Hepatocyte (in vitro differentiated cells): ENCODE data around the gene PDZD4. TPM values are rescaled to one million over a fixed set of nuclear protein-coding genes. Genes with fewer than 3 reads are reported as not detected.

Experiments used
- DNase-seq: peaks from one replicate; pipeline ENCODE4 v3.0.0-alpha.2; 2016; ENCODE audit warnings: low spot score
- H2AFZ ChIP-seq: fragments of 200-600 bp; sonication (generic); 2 replicates; pipeline ENCODE4 v1.6.0; 2016; ENCODE audit warnings: antibody characterized with exemption, mild to moderate bottlenecking
- H3K27ac ChIP-seq: fragments of 200-600 bp; sonication (generic); 2 replicates; pipeline ENCODE4 v1.5.1; 2016; ENCODE audit warnings: mild to moderate bottlenecking
- H3K27me3 ChIP-seq: fragments of 200-600 bp; sonication (generic); 2 replicates; pipeline ENCODE4 v1.6.1; 2016
- H3K36me3 ChIP-seq: fragments of 200-600 bp; sonication (generic); replicated peaks from 2 replicates; pipeline ENCODE4 v1.5.1; 2016; ENCODE audit warnings: low read depth; ENCODE audit not compliant: insufficient read depth
- H3K4me1 ChIP-seq: fragments of 200-600 bp; sonication (generic); 2 replicates; pipeline ENCODE4 v1.5.1; 2016; ENCODE audit warnings: mild to moderate bottlenecking, moderate library complexity; ENCODE audit not compliant: insufficient read depth
- H3K4me2 ChIP-seq: fragments of 200-600 bp; sonication (generic); 2 replicates; pipeline ENCODE4 v1.6.0; 2016
- H3K4me3 ChIP-seq: fragments of 200-600 bp; sonication (generic); 2 replicates; pipeline ENCODE4 v1.5.1; 2016; ENCODE audit warnings: mild to moderate bottlenecking
- H3K79me2 ChIP-seq: fragments of 200-600 bp; sonication (generic); 2 replicates; pipeline ENCODE4 v1.6.0; 2017; ENCODE audit warnings: mild to moderate bottlenecking
- H3K9me2 ChIP-seq: fragments of 200-600 bp; sonication (generic); replicated peaks from 2 replicates; pipeline ENCODE4 v1.6.0; 2017; ENCODE audit warnings: mild to moderate bottlenecking; ENCODE audit not compliant: insufficient read depth
- H3K9me3 ChIP-seq: fragments of 200-600 bp; sonication (generic); 2 replicates; pipeline ENCODE4 v1.5.1; 2016; ENCODE audit warnings: low read depth, mild to moderate bottlenecking
- H4K20me1 ChIP-seq: fragments of 200-600 bp; sonication (generic); 2 replicates; pipeline ENCODE4 v1.6.0; 2016; ENCODE audit warnings: mild to moderate bottlenecking; ENCODE audit not compliant: insufficient read depth, poor library complexity, severe bottlenecking
- EZH2 ChIP-seq: fragments of 200-600 bp; sonication (generic); IDR thresholded peaks from 2 replicates; pipeline ENCODE4 v1.6.1; 2016; ENCODE audit warnings: antibody characterized with exemption, mild to moderate bottlenecking, borderline replicate concordance
- EZH2phosphoT487 ChIP-seq: fragments of 200-600 bp; sonication (generic); IDR thresholded peaks from one replicate; pipeline ENCODE4 v1.6.1; 2018; ENCODE audit warnings: antibody characterized with exemption, mild to moderate bottlenecking, low read depth, moderate library complexity; ENCODE audit not compliant: unreplicated experiment, severe bottlenecking
- WGBS: methylation state at CpG from one replicate; pipeline ENCODE4 v1.1.6; 2016; ENCODE audit warnings: low lambda C conversion rate; ENCODE audit errors: missing lambda C conversion rate; 5-methylcytosine and 5-hydroxymethylcytosine counted together
- polyA plus RNA-seq: library from polyadenylated mRNA; unstranded; fragments of >200 nt; fragmentation: Nextera tagmentation; extraction: Ambion mirVana; gene quantifications from 2 replicates; pipeline ENCODE4 v1.2.1, GENCODE V29; 2016
- total RNA-seq: library from RNA; depleted of rRNA; stranded (reverse); fragments of >200 nt; gene quantifications from 2 replicates; pipeline ENCODE4 v1.2.3, GENCODE V29; 2014
- TF ChIP-seq, protein P1 (sequence below): fragments of 200-600 bp; sonication (generic); IDR thresholded peaks from 2 replicates; pipeline ENCODE4 v1.5.1; 2016; ENCODE audit warnings: antibody characterized with exemption, mild to moderate bottlenecking; ENCODE audit not compliant: poor library complexity

Gene PDZD4
- total and polyA plus RNA-seq, 2 experiments from 2014 or later = 0.59 to 2.8 TPM

DNA sequence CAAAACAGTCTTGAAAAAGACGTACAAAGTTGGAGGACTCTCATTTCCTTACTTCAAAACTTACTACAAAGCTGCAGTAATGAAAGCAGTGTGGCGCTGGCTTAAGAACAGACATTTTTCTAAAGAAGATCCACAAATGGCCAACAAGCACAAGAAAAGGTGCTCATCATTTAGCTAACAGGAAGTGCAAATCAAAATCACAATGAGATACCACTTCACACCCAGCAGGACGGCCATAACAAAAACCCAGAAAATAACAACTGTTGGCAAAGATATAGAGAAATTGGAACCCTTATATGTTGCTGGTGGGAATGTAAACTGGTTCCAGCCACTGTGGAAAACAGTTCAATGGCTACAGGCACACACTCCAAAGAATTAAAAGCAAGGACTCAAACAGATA lies 3.3 kb downstream of the PDZD4 start:
- H3K4me3 ChIP-seq = no peak overlapping the region
- no peaks in the 10 kb centered on the region for H3K9me3 ChIP-seq
- H3K4me1 ChIP-seq = no peaks in the 10 kb centered on the region
- no peaks in the 10 kb centered on the region for H3K36me3 ChIP-seq
- no peaks in the 10 kb centered on the region for H4K20me1 ChIP-seq
- DNase-seq = no peak
- no peak overlapping the region for H3K27ac ChIP-seq
- no peak overlapping the region for H3K4me2 ChIP-seq
- H3K79me2 ChIP-seq = no peaks in the 10 kb centered on the region
- H3K27me3 ChIP-seq = peaks cover 30% of the 10 kb centered on the region
- H3K9me2 ChIP-seq = no peaks in the 10 kb centered on the region
- TF ChIP-seq, protein P1, sequence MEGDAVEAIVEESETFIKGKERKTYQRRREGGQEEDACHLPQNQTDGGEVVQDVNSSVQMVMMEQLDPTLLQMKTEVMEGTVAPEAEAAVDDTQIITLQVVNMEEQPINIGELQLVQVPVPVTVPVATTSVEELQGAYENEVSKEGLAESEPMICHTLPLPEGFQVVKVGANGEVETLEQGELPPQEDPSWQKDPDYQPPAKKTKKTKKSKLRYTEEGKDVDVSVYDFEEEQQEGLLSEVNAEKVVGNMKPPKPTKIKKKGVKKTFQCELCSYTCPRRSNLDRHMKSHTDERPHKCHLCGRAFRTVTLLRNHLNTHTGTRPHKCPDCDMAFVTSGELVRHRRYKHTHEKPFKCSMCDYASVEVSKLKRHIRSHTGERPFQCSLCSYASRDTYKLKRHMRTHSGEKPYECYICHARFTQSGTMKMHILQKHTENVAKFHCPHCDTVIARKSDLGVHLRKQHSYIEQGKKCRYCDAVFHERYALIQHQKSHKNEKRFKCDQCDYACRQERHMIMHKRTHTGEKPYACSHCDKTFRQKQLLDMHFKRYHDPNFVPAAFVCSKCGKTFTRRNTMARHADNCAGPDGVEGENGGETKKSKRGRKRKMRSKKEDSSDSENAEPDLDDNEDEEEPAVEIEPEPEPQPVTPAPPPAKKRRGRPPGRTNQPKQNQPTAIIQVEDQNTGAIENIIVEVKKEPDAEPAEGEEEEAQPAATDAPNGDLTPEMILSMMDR = no peak
- TF ChIP-seq EZH2phosphoT487 (no peak), EZH2 (no peak)
- no peak overlapping the region for H2AFZ ChIP-seq
- WGBS = 64% methylated on average over 3 of the region's 3 CpGs

DNA sequence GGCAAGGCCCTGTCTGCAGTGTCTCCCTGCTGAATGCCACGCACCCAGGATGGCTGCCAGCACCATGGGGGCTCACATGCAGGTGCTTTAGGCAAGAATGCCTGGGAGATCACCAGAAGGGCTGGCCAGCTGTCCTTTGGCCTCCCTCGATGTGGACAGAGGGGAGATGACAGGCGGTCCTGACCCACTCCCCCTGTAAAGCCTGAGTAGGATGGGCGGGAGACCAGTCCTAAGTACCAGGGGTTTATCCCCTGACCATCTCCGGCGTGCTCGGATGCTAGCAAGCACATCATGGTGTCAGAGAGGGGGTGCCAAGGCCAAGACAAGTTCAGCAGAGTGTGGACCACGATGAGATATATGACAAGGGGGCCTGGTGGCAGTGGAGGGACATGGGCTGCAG lies 5.3 kb downstream of the PDZD4 start:
- no peaks in the 10 kb centered on the region for H3K36me3 ChIP-seq
- no peaks in the 10 kb centered on the region for H3K79me2 ChIP-seq
- no peak overlapping the region for H3K4me3 ChIP-seq
- no peaks in the 10 kb centered on the region for H3K9me2 ChIP-seq
- H3K27ac ChIP-seq = no peak overlapping the region
- no peak overlapping the region for H3K4me2 ChIP-seq
- no peaks in the 10 kb centered on the region for H4K20me1 ChIP-seq
- peaks cover 22% of the 10 kb centered on the region for H3K27me3 ChIP-seq
- 77% methylated on average over 8 of the region's 8 CpGs for WGBS
- TF ChIP-seq EZH2phosphoT487 (no peak), EZH2 (no peak)
- TF ChIP-seq, protein P1 = no peak
- no peaks in the 10 kb centered on the region for H3K9me3 ChIP-seq
- no peak for DNase-seq
- H3K4me1 ChIP-seq = no peaks in the 10 kb centered on the region
- no peak overlapping the region for H2AFZ ChIP-seq

DNA sequence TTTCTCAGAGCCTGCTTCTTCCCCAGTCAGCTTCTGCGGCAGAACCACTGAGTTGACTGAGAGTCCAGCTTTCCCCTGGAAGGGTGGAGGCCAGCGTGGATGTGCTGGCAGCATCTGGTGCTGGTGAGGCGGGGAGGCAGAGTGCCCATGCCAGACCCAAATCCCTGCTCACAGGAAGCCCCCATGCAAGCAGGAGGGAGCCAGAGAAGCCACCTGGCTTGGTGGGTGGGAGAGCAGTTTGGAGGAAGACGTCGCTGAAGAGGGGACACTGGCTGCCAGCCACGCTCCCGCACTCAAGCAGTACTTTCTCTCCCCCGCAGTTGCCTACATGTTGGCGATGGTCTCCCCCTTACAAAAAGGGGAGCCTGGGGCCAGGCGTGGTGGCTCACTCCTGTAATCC lies 6.0 kb downstream of the PDZD4 start:
- peaks cover 22% of the 10 kb centered on the region for H3K27me3 ChIP-seq
- no peak overlapping the region for H3K27ac ChIP-seq
- H4K20me1 ChIP-seq = no peaks in the 10 kb centered on the region
- H3K36me3 ChIP-seq = no peaks in the 10 kb centered on the region
- H3K9me2 ChIP-seq = no peaks in the 10 kb centered on the region
- H3K4me1 ChIP-seq = no peaks in the 10 kb centered on the region
- H3K9me3 ChIP-seq = no peaks in the 10 kb centered on the region
- no peak overlapping the region for H3K4me3 ChIP-seq
- WGBS = 84% methylated on average over 10 of the region's 10 CpGs
- no peak overlapping the region for H3K4me2 ChIP-seq
- DNase-seq = no peak
- H3K79me2 ChIP-seq = no peaks in the 10 kb centered on the region
- H2AFZ ChIP-seq = no peak overlapping the region
- TF ChIP-seq, protein P1 = no peak
- TF ChIP-seq EZH2phosphoT487 = no peak
- TF ChIP-seq EZH2 = no peak

DNA sequence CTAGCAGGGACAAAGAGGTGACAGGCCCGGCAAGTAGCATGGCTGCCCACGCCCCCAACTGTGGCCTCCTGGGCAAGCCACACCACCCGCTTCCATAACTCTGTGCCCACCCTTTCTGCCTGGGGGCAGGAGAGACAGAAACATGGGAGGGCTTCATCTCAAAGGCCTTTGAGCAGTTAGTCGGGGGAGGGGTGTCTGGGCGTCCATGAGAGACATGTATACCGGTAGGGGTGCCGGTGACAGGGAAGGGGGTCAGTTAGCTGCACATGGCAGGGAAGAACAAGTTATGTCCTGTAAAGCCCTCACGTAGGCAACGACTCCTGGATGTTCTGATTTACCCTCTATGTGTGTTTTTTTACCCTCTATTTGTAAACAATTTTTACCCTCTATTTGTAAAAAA lies 9.3 kb downstream of the PDZD4 start:
- WGBS = 85% methylated on average over 9 of the region's 9 CpGs
- no peak overlapping the region for H2AFZ ChIP-seq
- no peak for TF ChIP-seq EZH2
- TF ChIP-seq, protein P1 = no peak
- no peak for TF ChIP-seq EZH2phosphoT487
- H3K4me3 ChIP-seq = no peak overlapping the region
- H3K4me2 ChIP-seq = no peak overlapping the region
- no peaks in the 10 kb centered on the region for H3K79me2 ChIP-seq
- no peaks in the 10 kb centered on the region for H4K20me1 ChIP-seq
- no peaks in the 10 kb centered on the region for H3K27me3 ChIP-seq
- no peaks in the 10 kb centered on the region for H3K4me1 ChIP-seq
- no peak overlapping the region for H3K27ac ChIP-seq
- no peaks in the 10 kb centered on the region for H3K9me3 ChIP-seq
- H3K36me3 ChIP-seq = no peaks in the 10 kb centered on the region
- no peaks in the 10 kb centered on the region for H3K9me2 ChIP-seq
- DNase-seq = no peak
